Suprapubic skin (tissue), 3 donors: ENCODE results near the gene SARS2.

Experiments
- POLR2AphosphoS5 ChIP-seq, 3 donors: sonication (generic); formaldehyde crosslinking; IDR thresholded peaks; one replicate each; pipeline ENCODE4 v1.6.1; 2017; ENCODE audit warnings: antibody characterized with exemption in 3 of 3
- TF ChIP-seq, protein P1 (sequence below), 2 donors: fragments of 200-600 bp in 1 of 2; fragments of 450-650 bp in 1 of 2; sonication (generic) in 1 of 2; IDR thresholded peaks; one replicate each; pipeline ENCODE4 v1.5.1; 2016 to 2019; ENCODE audit warnings: antibody characterized with exemption in 2 of 2, mild to moderate bottlenecking in 1 of 2, moderate library complexity in 1 of 2

DNA sequence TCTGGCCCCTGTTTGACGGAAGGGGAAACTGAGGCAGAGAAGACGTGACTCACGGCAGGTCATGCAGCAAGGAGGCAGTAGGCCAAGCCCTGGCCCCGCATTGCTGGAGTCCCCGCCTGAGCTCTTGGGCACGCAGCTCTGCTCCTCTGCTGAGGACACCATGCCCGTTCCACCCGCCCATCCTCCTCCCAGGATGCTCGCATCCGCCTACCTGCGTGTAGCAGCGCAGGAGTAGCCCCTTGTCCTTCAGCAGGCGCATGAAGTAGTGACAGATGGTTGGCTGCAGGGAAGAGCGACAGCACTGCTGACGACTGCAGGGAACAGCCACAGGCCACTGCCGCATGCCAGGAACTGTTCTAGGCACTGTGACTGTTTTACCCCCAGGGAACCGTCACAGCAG is 41.7 kb downstream of the SARS2 start:
- TF ChIP-seq, protein P1, sequence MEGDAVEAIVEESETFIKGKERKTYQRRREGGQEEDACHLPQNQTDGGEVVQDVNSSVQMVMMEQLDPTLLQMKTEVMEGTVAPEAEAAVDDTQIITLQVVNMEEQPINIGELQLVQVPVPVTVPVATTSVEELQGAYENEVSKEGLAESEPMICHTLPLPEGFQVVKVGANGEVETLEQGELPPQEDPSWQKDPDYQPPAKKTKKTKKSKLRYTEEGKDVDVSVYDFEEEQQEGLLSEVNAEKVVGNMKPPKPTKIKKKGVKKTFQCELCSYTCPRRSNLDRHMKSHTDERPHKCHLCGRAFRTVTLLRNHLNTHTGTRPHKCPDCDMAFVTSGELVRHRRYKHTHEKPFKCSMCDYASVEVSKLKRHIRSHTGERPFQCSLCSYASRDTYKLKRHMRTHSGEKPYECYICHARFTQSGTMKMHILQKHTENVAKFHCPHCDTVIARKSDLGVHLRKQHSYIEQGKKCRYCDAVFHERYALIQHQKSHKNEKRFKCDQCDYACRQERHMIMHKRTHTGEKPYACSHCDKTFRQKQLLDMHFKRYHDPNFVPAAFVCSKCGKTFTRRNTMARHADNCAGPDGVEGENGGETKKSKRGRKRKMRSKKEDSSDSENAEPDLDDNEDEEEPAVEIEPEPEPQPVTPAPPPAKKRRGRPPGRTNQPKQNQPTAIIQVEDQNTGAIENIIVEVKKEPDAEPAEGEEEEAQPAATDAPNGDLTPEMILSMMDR (IDR thresholded peaks at IDR 0.05), result no peak
- TF ChIP-seq POLR2AphosphoS5 (IDR thresholded peaks at IDR 0.05), result no peak
